ENCODE data around the gene CAMK1.

Gene CAMK1

DNA sequence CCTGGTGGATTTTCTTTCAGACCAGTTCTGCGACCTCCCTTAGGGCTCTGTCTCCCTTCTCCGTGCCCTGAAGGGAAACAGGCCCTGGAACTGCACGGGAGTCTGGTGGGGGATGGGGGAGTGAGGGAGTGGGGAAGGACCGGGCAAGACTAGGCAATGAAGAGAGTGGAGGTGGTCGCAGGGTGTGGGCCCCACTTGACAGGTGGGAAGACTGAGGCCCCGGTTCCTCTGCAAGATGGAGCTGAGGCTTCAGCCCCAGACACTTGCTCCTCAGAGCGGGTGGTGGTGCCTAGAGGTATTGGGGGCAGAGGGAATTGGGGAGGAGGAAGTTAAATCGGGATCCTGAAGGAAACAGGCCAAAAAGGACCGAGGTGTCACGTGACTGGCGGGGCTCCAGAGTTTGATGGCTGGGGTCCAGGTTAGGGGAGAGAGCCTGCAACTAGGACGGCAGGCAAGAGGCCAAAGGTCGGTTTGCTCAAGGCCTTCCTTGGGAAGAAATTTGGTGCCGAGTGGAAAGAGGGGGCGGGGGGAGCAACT lies 597 bp upstream of the CAMK1 start:
- DNase-seq = no peak

DNA sequence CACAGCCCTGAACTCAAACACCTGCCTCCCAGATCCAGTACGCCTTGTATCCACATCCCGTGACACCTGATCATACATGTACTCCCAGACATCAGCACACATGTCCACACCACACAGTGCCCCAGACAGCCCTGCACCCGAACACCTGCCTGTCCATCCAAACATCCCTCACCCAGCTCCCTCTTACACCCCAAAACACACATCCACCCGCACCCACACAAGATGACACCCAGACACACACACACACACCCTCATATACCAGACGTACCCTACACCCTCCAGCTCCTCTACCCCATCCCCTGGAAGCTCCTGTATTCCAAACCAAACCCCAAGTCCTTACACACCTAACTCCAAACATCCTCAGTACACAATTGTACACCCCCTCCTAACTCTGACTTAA lies 735 bp downstream of the CAMK1 start:
- DNase-seq = no peak

- no peak for DNase-seq
Observed at GRCh38 chr3:9768141-9768775, 1.5 kb downstream of the CAMK1 start.

DNA sequence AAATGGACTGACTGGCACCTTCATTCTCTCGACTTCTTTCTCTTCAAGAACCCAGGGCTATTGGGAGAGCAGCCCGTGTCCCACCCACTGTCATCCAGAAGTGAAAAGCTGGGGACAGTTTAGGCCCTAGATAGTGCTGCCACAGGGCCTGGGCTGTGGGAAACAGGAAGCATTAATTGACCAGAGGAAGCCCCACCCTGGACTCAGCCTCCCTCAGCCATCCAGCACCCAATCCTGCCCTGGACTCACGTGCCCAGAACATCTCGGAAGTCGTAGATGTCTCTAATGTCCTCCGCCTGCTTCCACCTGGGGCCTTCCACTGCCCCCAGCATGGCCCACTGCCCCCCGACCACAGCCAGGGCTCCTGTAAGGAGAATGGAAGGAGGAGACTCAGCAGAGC lies 2.3 kb downstream of the CAMK1 start:
- no peak for DNase-seq

DNA sequence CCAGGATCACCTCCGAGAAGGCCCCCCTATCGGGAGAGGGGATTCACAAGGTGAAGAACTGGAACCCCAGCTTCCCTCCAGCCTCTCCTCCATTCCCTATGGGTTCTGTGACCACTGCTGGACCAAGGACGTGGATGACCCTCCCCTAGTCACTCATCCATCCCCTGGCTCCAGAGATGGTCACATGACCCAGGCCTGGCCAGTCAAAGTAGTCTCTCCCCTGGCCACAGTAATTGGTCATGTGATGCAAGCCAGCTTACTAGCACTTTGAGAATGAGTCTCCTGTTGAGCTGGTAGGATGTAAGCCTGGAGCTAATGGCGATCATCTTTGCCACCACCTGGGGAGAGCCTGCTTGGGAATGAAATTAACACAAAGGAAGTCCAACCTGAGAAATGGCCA lies 3.9 kb downstream of the CAMK1 start:
- no peak for DNase-seq

DNA sequence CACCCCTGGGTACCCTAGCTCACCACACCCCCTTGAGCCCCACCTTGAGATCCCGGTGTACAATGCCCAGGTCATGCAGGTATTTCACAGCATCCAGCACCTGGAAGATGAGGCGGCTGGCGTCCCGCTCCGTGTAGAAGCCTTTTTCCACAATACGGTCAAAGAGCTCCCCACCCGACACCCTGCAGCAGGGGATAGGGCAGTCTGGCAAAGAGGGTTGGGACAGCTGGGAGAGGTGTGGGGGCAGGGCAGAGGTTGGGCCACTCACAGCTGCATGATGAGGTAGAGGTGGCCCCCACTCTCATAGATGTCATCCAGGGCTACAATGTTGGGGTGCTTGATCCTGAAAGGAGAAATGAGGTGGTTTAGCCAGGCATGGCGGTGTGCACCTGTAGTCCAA lies 6.9 kb downstream of the CAMK1 start:
- DNase-seq = no peak

- DNase-seq = no peak
Observed at GRCh38 chr3:9761919-9762318, 7.8 kb downstream of the CAMK1 start.

DNA sequence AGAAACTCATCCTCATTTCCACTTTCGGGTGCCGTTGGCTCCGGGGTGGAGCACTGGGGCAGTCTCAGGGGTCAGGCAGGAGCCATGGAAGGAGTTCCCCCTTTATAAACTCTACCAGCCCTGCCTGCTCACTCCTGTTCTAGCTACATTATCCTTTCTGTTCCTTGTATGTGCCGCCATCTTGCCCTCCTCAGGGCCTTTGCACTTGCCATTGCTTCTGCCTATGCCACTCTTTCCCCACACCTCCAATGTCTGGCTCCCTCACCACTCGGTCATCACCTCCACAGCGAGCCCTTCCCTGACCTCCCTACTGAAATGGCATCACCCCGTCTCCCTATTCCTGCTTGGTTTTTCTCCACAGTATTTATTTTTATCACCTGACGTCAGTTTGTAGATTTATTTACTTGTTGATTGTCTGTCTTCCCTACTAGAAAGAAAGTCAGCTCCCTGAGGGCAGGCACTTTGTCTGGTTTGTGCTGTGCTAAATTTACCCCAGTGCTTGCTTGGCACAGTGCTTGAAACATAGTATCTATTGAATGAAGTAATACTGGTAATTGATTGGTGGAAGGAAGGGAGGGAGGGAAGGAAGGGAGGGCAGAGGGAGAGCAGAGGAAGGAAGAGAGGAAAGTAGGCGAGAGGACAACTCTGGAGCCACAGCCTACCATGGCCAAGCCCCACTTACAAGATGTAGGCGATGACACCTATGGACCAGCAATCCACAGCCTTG lies 8.8 kb downstream of the CAMK1 start:
- no peak for DNase-seq

DNA sequence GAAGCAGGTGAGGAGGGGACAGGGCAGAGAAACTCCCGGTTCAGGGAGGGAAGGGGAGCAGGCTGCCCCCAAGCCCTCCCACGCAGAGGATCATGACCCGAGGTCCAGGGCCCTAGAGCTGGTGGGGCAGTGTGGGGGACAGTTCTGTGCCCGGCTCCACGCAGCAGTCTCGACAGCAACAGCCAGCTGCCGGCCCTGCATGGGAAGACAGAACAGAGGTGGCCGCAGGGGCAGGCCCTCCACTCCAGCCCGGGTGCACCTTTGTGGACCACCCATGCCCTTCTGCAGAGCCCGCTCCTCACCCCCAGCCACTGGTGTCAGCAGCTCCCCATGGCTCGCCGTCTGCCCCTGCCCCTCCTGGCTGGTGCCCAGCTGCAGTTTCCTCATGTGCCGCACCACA lies 12.3 kb downstream of the CAMK1 start:
- DNase-seq = no peak

- DNase-seq = no peak
Observed at GRCh38 chr3:9754678-9755077, 15.1 kb downstream of the CAMK1 start.

DNA sequence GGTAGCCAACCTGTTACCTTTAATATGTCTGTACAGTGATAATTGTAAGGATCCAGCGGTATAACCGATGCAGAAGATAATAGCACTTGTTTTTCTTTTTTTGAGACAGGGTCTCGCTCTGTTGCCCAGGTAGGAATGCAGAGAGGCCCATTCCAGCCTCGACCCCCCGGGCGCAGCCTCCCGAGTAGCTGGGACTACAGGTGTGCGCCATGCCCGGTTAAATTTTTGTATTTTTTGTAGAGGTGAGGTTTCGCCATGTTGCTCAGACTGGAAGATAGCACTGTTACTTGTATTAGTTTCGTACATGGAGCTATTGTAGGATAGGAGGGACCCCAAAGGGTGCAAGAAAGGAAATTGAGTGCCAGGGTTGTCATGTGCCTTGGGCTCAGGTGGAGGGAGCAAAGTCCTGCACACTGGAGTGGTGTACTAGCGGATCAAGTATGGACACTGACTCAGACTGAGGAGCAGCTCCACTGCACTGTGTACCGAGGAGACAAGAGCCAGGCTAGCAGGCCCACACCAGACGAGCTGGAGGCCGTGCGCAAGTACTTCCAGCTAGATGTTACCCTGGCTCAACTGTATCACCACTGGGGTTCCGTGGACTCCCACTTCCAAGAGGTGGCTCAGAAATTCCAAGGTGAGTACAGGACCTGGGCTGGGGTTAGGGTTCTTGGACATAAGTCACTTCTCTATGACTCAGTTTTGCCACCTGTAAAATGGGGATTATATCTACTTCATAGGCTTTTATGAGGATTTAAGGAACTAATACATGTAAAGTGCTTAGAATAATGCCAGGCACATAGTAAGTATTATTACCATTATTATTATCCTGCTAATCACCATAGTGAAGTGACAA lies 19.0 kb downstream of the CAMK1 start:
- DNase-seq = no peak

GRCh38 chr3:9749645-9750555 lies 19.8 kb downstream of the CAMK1 start, which contains the start of gene OGG1:
Gene OGG1 (plus strand): TSS chr3:9749952. CDS start chr3:9750287, 335 bp downstream.
- DNase-seq = peak; percentile 91 to 94 (median 92)

- no peak for DNase-seq
Observed at GRCh38 chr3:9749296-9749644, 20.5 kb downstream of the CAMK1 start.

GRCh38 chr3:9748031-9748430 lies 21.7 kb downstream of the CAMK1 start:
- DNase-seq = no peak

DNA sequence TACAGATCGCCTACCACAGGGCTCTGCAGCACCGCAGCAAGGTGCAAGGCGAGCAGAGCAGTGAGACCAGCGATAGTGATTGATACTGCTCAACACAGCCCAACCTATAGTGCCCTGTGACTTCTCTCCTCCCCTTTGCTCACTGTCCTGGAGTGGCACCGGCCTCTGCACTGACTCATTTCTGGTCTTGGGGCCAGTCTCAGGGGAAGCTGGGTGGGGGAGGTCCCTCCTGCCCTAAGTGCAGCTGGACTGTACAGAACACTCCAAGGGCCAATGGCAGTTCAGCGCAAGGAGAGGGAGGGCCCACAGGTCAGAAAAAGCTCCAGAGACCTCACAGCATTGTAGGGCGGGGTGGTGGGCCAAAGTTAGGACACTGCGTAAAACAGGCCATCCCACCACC lies 22.5 kb downstream of the CAMK1 start:
- DNase-seq = no peak

DNA sequence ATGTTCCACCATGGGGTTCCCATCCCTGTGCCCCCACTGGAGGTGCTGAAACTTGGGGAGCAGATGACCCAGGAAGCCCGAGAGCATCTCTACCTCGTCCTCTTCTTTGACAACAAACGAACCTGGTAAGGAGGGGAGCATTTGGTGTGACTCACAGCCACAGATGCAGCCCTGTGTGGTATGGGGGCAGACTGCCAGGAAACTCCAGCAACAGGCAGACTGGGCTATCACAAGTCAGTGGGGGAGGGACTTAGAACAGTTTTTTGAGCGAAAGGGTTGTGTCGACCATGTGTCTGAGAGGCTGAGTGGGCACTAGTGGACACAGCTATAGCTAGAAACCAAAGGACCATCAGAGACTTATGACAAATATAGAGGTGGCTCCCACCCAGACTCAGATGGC lies 23.4 kb downstream of the CAMK1 start:
- DNase-seq = no peak

GRCh38 chr3:9745521-9745920 lies 24.2 kb downstream of the CAMK1 start:
- DNase-seq = no peak

GRCh38 chr3:9744162-9744561 lies 25.6 kb downstream of the CAMK1 start:
- no peak for DNase-seq

- no peak for DNase-seq
Observed at GRCh38 chr3:9743548-9743947, 26.2 kb downstream of the CAMK1 start.

GRCh38 chr3:9742560-9742959 lies 27.2 kb downstream of the CAMK1 start:
- no peak for DNase-seq

GRCh38 chr3:9739181-9739580 lies 30.6 kb downstream of the CAMK1 start:
- no peak for DNase-seq

DNA sequence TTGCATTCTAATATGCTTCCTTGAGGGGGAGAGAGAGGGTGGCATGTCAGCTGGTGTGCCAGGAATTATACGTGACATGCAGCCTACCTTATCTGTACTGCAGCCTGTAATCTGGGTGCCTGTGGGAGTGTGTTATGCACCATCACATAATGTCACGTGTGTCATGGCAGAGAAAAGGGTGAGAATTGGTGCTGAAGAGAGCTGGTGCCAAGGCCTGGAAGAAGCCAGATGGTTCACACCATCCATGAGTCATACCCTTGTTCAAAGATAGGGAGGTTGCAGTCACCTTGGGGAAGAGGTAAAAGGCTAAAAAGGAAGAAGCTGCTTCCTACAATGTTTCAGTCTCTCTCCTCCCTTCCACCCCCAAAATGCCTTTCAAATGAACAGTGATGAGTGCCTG lies 32.9 kb downstream of the CAMK1 start:
- DNase-seq = no peak

- no peak for DNase-seq
Observed at GRCh38 chr3:9732740-9733115, 37.0 kb downstream of the CAMK1 start.

Data from stimulated activated naive CD4-positive, alpha-beta T cell (primary cell).